Measurements from ENCODE around the gene POLRMT.
"Not testable (repeated sequence)": the region's sequence is repeated elsewhere in the genome, so short reads cannot be mapped to it uniquely, and the experiment has no call there.

DNA sequence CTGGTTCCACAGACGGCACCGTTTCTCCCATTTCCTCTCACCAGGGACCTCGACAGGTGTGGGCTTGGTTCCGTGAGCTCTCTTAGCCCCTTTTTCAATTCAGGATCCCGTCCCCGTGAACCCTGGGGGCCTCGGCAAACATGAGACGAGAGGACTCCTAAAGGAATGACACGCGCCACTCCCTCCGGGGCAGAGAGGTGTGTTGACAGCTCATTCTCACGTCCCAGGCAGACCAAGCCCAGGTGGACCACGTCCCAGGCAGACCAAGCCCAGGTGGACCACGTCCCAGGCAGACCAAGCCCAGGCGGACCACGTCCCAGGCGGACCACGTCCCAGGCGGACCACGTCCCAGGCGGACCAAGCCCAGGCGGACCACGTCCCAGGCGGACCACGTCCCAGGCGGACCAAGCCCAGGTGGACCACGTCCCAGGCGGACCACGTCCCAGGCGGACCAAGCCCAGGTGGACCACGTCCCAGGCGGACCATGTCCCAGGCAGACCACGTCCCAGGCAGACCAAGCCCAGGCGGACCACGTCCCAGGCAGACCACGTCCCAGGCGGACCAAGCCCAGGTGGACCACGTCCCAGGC lies 33.7 kb upstream of the POLRMT start:
- TF ChIP-seq, protein P1, sequence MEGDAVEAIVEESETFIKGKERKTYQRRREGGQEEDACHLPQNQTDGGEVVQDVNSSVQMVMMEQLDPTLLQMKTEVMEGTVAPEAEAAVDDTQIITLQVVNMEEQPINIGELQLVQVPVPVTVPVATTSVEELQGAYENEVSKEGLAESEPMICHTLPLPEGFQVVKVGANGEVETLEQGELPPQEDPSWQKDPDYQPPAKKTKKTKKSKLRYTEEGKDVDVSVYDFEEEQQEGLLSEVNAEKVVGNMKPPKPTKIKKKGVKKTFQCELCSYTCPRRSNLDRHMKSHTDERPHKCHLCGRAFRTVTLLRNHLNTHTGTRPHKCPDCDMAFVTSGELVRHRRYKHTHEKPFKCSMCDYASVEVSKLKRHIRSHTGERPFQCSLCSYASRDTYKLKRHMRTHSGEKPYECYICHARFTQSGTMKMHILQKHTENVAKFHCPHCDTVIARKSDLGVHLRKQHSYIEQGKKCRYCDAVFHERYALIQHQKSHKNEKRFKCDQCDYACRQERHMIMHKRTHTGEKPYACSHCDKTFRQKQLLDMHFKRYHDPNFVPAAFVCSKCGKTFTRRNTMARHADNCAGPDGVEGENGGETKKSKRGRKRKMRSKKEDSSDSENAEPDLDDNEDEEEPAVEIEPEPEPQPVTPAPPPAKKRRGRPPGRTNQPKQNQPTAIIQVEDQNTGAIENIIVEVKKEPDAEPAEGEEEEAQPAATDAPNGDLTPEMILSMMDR (IDR thresholded peaks at IDR 0.05), result not testable (repeated sequence)
- TF ChIP-seq POLR2A (IDR thresholded peaks at IDR 0.05), result not testable (repeated sequence)

Measured in prostate gland (tissue), 2 donors.